MM.1S (cell line): ENCODE results near the gene RNGTT.

Experiments used
- EZH2 ChIP-seq: fragments of 300-600 bp; sonication (generic); optimal IDR thresholded peaks from 2 replicates; pipeline ENCODE3; 2017; ENCODE audit warnings: low read depth, mild to moderate bottlenecking, antibody characterized with exemption, low read length, mixed read lengths
- TF ChIP-seq, protein P1 (sequence below): fragments of 300-600 bp; sonication (generic); IDR thresholded peaks from 2 replicates; pipeline ENCODE4 v1.5.1; 2016; ENCODE audit warnings: antibody characterized with exemption, low read length, mixed read lengths

- TF ChIP-seq, protein P1, sequence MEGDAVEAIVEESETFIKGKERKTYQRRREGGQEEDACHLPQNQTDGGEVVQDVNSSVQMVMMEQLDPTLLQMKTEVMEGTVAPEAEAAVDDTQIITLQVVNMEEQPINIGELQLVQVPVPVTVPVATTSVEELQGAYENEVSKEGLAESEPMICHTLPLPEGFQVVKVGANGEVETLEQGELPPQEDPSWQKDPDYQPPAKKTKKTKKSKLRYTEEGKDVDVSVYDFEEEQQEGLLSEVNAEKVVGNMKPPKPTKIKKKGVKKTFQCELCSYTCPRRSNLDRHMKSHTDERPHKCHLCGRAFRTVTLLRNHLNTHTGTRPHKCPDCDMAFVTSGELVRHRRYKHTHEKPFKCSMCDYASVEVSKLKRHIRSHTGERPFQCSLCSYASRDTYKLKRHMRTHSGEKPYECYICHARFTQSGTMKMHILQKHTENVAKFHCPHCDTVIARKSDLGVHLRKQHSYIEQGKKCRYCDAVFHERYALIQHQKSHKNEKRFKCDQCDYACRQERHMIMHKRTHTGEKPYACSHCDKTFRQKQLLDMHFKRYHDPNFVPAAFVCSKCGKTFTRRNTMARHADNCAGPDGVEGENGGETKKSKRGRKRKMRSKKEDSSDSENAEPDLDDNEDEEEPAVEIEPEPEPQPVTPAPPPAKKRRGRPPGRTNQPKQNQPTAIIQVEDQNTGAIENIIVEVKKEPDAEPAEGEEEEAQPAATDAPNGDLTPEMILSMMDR: no peak
- TF ChIP-seq EZH2: no peak
Observed at GRCh38 chr6:88712243-88712936, 251.0 kb downstream of the RNGTT start.
